Right ventricle myocardium inferior (tissue), 1 donor: Measurements from ENCODE around the gene SPINDOC. TPM values are rescaled to one million over a fixed set of nuclear protein-coding genes. Genes with fewer than 3 reads are reported as not detected.
"Not testable (repeated sequence)": the region's sequence is repeated elsewhere in the genome, so short reads cannot be mapped to it uniquely, and the experiment has no call there.

Source experiments
- ATAC-seq: fragments of 200-7000 bp; cut with Tn5 transposase; one replicate; pipeline ENCODE4 v1.9.1; 2020; ENCODE audit warnings: mild to moderate bottlenecking, moderate library complexity
- DNase-seq: peaks from one replicate; pipeline ENCODE4 v3.0.0; 2021; ENCODE audit errors: missing footprints
- intact Hi-C: fragments of 100-400 bp; cut with DNase I; formaldehyde crosslinking; loops from one replicate; pipeline ENCODE4 v1.11.0; 2022
- total RNA-seq: library from RNA; stranded (reverse); fragmentation: NEBNext Ultra II Directional; extraction: Animal tissue kit (Norgen Biotek cat#: 25700); gene quantifications from one replicate; pipeline ENCODE4 v1.2.1, GENCODE V29; 2021
- donor health status: DM: no; HTN: yes; CAD: no; lungs with severe emphysema.

Gene SPINDOC
- total RNA-seq, 1 donor from 2014 or later = 11.9 TPM

GRCh38 chr11:63844836-63845235 lies 31.6 kb downstream of the SPINDOC start:
- DNase-seq = no peak
- ATAC-seq = no peak
- intact Hi-C loops = no loop called here

DNA sequence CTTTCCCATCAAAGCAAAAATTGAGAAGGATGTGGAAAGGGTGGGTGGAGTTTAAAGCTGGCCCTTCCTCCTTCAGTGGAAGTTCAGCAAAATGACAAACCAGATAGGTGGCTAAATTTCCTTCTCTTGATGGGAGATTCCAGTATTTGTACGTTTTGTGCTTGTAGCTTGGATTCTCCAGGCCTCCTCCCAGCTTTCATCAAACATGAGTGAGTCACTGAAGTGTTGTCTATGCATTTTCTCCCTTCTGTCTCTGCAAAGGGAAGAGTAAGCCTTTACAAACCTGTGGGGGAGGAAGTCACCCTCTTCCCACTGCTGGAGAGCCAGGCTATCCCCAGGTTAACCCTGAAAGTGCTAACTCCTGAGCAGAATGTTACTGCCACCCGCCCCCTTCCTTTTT lies 32.0 kb downstream of the SPINDOC start:
- ATAC-seq (no peak), DNase-seq (peak; percentile 1)
- intact Hi-C loops = no loop called here

GRCh38 chr11:63845911-63846310 lies 32.7 kb downstream of the SPINDOC start:
- no peak for ATAC-seq
- intact Hi-C loops = no loop called here
- DNase-seq = peak; percentile 17

GRCh38 chr11:63846897-63847296 lies 33.6 kb downstream of the SPINDOC start:
- intact Hi-C loops = no loop called here
- DNase-seq (no peak), ATAC-seq (no peak)

GRCh38 chr11:63847363-63847762 lies 34.1 kb downstream of the SPINDOC start:
- ATAC-seq = no peak
- intact Hi-C loops = no loop called here
- no peak for DNase-seq

DNA sequence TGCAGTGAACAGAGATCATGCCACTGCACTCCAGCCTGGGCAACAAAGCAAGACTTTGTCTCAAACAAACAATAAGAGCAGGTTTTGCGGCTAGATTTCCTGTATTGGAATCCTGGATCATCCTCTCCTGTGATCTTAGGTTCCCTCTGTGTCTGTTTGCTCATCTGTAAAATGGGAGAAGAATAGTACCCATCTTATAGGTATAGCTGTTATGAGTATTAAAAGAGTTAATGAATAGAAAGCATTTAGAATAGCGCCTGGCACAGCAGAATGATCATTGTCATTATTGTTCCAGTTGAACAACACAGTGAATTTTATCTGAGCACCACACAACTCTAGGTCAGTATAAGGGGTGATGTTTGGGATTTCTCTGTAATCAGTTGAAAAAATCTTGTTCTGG lies 36.4 kb downstream of the SPINDOC start:
- intact Hi-C loops = no loop called here
- no peak for DNase-seq
- ATAC-seq = no peak

DNA sequence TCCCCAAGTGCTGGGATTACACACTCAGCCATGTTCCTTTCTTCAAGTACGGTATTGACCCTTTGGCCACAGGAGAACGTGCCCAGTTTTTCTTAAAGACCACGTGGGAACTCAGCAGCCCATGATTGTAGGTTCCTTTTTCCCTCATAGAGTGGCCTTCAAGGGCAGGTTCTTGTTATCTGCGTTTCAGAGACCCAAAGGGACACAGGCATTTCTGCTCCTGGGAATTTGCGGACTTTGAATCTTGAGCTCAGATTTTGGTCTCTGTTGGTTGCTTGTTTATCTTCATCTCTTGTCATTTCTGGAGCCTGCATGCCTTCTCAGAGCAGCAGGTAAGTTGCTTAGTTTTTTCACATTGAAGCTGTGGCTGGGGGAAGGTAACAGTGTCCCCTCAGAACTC lies 37.7 kb downstream of the SPINDOC start:
- ATAC-seq = no peak
- DNase-seq = no peak
- intact Hi-C loops = no loop called here

- ATAC-seq (no peak), DNase-seq (no peak)
- intact Hi-C loops = no loop called here
Measured at GRCh38 chr11:63851364-63851763, 38.1 kb downstream of the SPINDOC start.

DNA sequence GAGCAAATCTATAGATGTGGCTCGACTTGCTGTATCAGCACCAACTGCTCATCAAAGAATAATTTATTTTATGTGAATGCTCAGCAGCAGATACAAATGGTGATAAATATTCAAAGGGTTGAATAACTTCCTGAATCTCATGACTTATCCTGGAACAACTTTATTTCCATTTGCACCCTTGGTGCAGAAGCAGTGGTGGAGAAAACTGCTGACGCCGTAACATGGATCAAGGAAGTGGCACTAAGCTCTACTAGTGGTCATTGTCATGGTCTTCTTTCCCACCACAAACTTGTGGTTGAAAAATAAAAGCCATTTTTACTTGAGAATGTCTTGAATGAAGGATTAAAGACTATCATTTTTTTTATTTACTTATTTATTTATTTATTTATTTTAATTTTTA lies 40.2 kb downstream of the SPINDOC start:
- ATAC-seq (no peak), DNase-seq (no peak)
- intact Hi-C loops = no loop called here

DNA sequence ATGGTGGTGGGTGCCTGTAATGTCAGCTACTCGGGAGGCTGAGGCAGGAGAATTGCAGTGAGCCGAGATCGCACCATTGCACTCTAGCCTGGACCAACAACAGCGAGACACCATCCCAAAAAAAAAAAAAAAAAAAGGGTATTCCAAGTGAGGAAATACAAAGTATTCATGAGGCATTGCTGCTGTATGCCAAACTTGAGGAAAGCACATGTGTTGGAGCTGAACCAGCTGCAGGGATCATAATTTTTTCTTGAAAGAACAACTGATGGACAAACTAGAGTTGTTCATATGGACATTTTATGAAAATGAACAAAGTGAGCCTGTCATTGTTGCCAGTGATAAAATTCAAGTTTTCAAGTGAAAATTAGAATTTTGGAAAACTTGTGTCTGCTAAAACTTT lies 41.4 kb downstream of the SPINDOC start:
- intact Hi-C loops = no loop called here
- ATAC-seq (no peak), DNase-seq (no peak)

GRCh38 chr11:63855975-63856374 lies 42.7 kb downstream of the SPINDOC start:
- DNase-seq (no peak), ATAC-seq (no peak)
- intact Hi-C loops = no loop called here

DNA sequence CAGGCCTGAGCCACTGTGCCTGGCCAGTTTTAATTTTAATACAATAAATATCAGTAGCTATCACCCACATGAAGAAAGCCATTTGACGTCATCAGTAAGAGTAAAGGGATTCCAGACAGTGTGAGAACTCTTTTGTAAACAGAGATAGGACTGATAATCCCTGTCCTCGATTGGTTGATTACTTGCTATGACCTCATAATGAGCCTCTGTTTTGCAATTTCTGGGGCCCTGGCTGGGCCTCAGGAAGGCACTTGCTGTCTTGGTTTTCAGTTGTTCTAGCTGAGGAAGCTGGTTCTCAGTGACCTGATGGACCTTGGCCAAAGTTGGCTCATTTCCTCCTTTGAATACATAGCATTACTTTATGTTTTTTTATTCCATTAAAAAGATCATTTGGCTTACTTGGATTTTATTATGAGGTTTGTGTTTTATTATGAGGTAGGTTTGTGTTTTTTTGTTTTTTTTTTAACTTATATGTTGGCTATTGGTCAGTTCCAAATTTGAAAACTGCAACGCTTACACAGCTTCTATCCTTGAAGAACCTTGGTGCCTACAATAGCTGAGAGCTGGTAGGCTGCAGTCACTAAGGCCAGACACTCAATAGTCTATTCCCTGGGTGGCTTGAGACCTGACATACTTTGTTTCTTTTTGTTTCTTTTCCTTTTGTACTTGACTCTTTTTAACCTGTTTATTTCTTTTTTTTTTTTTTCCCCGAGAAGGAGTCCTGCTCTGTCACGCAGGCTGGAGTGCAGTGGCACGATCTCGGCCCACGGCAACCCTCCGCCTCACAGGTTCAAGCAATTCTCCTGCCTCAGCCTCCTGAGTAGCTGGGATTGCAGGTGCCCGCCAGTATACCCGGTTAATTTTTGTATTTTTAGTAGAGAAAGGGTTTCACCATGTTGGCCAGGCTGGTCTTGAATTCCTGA lies 45.6 kb downstream of the SPINDOC start:
- DNase-seq = no peak

GRCh38 chr11:63862923-63863322 lies 49.7 kb downstream of the SPINDOC start:
- DNase-seq (no peak), ATAC-seq (no peak)
- intact Hi-C loops = no loop called here

More for the DNA sequence above, 45.6 kb downstream of the SPINDOC start:
- intact Hi-C loops = no loop called here
- peak; percentile 77 for ATAC-seq

DNA sequence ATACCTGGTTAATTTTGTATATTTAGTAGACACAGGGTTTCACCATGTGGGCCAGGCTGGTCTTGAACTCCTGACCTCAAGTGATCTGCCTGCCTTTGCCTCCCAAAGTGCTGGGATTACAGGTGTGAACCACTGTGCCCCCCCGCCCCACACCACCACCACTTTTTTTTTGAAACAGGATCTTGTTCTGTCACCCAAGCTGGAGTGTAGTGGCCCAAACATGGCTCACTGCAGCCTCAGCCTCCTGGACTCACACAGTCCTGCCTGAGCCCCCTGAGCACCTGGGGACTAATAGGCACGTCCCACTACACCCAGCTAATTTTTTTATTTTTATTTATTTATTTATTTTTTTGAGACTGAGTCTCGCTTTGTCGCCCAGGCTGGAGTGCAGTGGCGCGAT lies 50.4 kb downstream of the SPINDOC start:
- DNase-seq, intact Hi-C loops, ATAC-seq: not testable (repeated sequence)

GRCh38 chr11:63866211-63866610 lies 53.0 kb downstream of the SPINDOC start:
- intact Hi-C loops = no loop called here
- ATAC-seq (no peak), DNase-seq (no peak)

GRCh38 chr11:63867511-63867910 lies 54.3 kb downstream of the SPINDOC start:
- DNase-seq = no peak
- no peak for ATAC-seq
- intact Hi-C loops = no loop called here

DNA sequence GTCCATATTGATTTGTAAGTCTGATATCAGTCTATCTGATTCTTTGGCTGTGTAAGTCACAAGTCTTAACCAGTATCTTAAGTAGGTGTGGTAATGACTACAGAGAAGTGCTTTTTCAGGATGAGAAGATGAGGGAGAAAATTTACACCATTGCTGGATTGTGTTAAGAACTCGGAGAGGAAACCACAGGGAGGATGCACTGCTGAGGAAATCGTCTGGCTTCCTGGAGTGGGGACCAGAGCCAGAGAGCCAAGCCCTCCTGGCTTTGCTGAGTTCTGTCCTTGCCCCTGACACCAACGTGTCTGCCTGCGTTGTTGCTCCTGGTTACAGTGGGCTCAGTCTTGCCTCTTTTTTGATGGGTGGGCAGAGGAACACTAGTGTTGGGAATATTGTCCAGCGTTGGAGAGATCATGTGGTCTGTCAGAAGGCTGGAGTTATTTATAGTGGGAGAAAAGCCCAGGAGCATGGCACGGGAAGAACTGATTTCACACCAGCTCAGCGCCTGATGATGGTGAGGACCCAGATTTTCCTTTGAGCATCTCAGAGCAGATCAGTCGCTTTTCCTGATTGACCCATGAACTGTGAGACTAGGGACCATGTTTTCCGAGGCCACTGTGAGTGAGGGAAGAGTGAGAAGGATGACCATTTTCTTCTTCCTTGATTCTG lies 55.3 kb downstream of the SPINDOC start:
- no peak for ATAC-seq
- intact Hi-C loops = no loop called here
- DNase-seq = no peak

DNA sequence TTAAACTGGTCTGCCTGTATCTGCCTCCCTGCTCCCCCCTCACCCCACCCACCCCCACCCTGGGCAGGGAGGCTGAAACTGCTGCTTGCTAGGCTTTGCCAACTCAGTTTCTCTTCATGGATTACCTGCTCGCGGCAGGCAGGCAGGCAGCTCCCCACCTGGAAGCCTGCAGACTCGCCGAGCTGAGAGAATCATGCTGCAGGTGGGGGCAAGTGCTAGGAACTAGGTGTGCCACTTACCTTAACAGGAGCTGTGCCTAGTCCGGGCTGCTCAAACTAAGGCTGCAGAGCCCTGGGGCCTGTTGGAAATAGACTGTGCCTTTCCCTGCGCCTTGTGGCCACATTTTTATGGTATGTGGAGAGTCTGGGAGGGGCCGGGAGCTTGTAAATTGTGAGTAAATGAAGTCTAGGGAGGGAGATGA lies 55.9 kb downstream of the SPINDOC start:
- ATAC-seq = no peak
- no peak for DNase-seq
- intact Hi-C loops = no loop called here

DNA sequence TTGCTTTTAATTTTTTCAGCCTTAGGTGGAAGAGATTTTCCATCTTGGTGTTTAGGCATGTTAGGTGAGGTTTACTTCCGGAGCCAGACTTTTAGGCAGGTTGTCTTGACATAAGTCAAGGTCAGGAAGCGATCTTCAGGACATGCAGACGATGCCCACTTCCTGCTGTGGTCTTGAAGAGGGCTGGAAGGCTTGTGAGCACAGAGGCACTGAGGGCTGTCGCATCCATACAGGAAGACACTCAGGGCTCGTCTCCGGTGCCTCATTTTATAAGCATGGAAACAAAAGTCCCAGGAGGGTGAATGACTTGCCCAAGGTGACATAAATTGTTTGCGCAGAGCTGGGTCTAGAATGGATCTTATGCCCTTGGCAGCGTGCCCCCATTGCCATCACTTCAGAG lies 56.4 kb downstream of the SPINDOC start:
- ATAC-seq (no peak), DNase-seq (no peak)
- intact Hi-C loops = no loop called here
